Hepatic stellate cell (primary cell): ENCODE data around the gene NBPF3.
"Not testable (repeated sequence)": the region's sequence is repeated elsewhere in the genome, so short reads cannot be mapped to it uniquely, and the experiment has no call there.

Experiments
- DNase-seq: peaks from one replicate; pipeline ENCODE4 v3.0.0; 2011; ENCODE audit warnings: low spot score

NBPF3 gene, protein sequence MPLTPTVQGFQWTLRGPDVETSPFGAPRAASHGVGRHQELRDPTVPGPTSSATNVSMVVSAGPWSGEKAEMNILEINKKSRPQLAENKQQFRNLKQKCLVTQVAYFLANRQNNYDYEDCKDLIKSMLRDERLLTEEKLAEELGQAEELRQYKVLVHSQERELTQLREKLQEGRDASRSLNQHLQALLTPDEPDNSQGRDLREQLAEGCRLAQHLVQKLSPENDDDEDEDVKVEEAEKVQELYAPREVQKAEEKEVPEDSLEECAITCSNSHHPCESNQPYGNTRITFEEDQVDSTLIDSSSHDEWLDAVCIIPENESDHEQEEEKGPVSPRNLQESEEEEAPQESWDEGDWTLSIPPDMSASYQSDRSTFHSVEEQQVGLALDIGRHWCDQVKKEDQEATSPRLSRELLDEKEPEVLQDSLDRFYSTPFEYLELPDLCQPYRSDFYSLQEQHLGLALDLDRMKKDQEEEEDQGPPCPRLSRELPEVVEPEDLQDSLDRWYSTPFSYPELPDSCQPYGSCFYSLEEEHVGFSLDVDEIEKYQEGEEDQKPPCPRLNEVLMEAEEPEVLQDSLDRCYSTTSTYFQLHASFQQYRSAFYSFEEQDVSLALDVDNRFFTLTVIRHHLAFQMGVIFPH

DNA sequence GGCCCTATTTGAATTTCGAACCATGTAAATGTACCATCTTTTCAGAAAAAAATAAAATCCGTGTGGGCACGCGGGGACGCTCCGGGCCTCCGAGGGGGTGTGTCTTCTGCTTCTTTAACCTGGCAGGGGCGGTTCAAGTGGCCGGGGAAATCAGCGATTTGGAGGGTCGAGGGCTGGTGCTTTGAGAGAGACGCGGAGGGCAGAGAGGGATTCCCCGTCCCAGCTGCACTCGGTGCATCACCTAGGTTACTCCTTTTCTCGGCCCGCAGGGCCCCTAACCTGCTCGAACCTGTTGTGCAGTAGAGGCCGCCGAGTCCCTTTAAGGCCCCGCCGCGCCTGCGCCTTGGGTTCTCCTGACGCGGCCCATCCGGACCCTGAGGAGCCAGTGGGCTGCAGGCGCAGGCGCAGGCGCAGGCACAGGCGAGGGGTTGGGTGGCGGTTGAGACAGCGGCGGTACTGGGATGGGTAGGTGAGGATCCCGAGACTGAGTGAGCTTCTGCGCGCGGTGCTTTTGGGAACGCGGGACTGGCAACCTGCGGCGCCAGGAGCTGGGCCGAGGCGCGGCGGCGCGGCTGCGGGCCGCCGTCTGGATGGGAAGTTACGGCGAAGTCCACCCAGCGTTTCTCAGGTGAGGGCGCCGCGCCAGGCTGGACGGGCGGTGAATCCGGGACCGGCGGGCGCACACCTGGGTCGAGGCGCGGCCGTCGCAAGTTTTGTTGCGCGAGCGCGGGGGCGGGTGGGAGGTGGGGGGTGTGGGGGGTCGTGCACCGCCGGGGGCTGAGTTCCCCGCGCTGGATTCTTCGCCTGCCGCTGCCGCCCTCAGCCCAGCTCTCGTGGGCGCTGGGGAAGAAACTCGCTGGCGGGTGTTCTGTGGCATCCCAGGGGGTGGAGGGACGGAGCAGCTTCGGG is at the start of gene NBPF3:
Gene NBPF3, plus strand, starts transcription at position 417 of the 909 bp plus-strand sequence. CDS start 4,950 bp downstream, outside the sequence.
- peak; percentile 92 for DNase-seq

DNA sequence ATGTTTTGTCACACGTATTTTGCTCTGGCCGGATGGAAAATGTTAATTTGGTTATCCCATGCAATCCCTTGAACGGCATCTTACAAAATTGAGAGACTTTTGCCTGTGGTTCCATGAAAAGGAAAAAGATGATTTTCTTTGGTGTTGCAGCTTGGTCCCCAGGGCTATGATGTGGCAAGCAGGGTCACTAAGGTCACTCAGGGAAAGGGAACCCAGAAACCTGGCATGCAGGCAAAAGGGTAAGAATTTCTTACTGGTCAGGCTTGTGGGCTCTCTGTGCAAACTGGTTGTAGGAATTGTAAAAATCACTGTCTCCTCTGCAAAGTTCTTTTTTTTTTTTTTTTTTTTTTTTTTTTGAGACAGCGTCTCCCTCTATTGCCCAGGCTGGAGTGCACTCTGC is 48.4 kb upstream of the NBPF3 start:
- no peak for DNase-seq

DNA sequence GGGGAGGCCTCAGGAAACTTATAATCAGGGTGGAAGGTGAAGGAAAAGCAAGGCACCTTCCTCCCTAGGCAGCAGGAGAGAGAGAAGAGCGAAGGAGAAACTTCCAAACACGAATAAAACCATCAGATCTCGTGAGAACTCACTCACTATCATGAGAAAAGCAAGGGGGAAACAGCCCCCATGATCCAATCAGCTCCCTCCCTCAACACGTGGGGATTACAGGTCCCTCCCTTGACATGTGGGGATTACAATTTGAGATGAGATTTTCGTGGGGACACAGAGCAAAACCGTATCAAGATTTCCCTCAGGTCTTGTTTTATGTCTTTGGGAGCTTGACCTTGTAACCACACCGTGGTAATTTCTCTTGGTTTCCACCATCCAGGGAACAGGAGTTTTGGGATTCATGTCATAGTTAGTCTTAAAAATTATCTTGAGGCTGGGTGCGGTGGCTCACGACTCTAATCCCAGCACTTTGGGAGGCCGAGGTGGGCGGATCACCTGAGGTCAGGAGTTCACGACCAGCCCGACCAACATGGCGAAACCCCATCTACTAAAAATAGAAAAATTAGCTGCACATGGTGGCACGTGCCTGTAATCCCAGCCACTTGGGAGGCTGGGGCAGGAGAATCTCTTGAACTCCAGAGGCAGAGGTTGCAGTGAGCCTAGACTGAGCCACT is 47.2 kb upstream of the NBPF3 start:
- no peak for DNase-seq

DNA sequence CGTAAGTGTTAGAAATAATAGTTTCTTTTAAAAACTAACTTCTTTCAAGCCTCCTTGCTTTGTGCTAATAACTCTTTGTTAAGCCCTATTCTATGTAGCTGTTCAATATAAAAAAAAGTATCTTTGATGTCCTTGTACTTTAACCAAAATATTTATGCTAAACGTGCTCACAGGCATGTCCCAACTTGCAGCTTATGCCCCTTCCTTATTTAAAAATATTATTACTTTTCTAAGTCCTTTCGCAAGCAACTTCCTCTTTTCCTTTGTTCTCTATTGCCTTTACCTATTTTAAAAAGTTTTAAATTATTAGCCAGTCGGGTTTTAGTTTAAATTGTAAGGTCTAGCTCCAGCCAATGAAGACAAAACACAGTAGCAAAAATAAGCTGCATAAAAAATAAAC is 43.4 kb upstream of the NBPF3 start:
- DNase-seq: no peak

DNA sequence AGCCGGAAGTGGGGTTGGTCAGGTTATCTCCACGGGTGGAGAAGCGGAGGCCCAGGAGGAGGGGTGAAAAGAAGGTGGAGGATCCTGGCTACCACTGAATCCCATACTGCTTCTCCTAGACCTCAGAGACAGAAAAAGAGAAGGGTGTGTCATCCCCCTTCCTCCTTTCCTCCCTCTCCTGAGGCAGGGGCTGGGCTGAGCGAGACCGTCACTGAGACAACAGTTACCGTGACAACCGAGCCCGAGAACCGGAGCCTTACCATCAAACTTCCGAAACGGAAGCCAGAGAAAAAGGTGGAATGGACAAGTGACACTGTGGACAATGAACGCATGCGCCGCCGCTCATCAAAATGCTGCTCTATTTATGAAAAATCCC is 42.1 kb upstream of the NBPF3 start:
- no peak for DNase-seq

DNA sequence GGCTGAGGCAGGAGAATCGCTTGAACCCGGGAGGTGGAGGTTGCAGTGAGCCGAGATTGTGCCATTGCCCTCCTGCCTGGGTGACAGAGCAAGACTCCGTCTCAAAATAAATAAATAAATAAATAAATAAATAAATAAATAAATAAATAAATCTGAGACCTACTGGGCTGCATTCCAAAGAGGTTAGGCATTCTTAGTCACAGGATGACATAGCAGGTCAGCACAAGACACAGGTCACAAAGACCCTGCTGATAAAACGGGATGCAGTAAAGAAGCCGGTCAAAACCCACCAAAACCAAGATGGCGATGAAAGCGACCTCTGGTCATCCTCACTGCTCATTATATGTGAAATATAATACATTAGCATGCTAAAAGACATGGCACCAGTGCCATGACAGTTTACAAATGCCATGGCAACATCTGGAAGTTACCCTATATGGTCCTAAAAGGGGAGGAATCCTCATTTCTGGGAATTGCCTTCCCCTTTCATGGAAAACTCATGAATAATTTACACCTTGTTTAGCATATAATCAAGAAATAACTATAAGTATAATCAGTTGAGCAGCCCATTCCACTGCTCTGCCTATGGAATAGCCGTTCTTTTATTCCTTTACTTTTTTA is 38.1 kb upstream of the NBPF3 start:
- not testable (repeated sequence) for DNase-seq

DNA sequence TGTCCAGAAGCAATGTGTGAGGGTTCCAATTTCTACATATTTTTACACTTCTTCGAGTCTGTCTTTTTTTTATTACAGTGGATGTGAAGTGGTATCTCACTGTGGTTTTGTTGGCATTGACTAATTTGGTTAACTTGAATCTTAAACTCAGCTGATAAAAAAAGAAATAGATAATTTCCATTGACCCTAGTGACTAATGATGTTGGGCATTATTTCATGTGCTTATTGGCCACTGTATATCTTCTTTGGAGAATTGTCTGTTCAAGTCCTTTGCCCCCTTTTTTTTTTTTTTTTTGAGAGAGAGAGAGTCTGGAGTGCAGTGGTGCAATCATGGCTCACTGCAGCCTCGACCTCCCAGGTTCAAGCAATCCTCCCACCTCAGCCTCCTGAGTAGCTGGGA is 33.3 kb upstream of the NBPF3 start:
- DNase-seq: no peak

DNA sequence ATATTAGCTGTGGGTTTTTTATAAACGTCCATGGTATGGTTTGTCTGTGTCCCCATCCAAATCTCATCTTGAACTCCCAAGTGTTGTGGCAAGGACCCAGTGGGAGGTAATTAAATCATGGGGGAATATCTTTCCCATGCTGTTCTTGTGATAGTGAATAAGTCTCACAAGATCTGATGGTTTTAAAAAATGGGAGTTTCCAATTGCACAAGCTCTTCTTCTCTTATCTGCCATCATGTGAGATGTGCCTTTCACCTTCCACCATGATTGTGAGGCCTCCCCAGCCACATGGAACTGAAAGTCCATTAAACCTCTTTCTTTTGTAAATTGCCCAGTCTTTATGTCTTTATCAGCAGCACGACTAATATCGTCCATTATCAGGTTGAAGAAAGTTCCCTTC is 30.0 kb upstream of the NBPF3 start:
- not testable (repeated sequence) for DNase-seq

DNA sequence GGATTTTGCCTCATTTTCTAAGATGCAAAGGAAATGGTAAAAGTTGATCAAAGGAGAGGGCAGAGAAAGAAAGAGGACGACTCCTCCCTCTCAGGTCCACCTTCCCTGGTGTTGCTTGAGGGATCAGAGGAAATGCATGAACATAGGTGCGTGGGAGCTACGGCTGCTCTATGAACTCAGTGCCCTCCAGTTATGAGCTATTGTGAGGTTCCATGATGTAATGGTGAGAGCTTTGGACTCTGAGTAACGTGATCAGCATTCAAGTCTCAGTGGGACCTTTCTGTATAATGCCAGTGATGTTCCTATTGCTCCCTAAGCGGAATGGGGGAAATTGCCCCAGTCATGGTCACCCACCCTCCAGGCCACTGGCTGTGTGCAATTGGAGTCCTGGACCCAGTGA is 25.9 kb upstream of the NBPF3 start:
- no peak for DNase-seq

DNA sequence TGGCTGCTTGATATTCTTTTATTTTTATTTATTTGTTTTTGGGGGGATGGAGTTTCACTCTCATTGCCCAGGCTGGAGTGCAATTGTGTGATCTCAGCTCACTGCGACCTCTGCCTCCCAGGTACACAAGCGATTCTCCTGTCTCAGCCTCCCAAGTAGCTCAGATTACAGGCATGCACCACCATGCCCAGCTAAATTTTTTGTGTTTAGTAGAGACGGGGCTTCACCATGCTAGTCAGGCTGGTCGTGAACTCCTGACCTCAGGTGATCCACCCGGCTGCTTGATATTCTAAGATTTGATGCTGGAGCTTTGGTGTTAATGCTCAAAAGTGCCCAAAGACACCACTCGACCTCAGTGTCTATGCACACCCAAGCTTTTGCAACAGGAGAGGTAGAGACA is 19.6 kb upstream of the NBPF3 start:
- DNase-seq: not testable (repeated sequence)

DNA sequence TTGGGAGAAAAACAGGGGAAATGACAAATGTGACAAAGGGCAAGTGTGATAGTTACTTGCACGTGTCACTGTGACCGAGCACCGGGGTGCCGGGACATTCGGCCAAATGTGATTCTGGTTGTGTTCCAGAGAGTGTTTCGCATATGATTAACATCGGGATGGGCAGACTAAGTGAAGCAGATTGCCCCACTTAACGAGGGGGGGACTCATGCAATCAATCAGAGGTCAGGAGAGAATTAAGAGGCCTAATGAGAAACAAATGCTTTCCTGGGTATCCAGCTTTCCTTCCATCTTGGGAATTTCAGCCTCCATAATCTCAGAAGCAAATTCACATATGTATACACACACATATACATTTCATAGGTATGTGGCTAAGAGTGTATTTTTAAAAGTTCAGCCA is 18.6 kb upstream of the NBPF3 start:
- DNase-seq: not testable (repeated sequence)

DNA sequence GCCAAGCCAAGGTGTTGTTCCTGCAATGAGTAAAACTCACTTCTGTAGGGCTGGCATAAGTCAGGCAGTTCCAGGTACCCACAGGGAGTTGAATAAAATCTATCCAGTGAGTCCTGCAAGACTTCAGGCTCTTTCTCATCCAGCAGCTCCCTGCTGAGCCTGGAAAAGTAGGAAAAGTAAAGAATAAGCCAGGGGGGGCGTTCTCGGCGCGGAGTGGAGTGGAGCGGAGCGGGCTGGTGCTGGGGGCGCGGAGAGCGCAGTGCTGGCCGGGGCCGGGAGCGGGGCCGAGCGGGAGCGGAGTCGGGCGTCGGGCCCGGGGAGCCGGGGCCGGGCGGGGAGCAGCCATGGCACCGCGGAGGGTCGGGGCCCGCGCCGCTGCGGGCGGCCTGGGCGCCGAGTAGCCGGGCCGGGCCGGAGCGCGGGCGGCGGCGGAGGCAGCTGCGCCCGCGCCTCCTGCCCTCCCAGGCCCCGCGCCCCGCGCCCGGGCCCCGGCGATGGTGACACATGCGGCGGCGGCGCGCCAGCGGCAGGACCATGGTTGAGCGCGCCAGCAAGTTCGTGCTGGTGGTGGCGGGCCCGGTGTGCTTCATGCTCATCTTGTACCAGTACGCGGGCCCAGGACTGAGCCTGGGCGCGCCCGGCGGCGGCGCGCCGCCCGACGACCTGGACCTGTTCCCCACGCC is 12.0 kb upstream of the NBPF3 start:
- DNase-seq: not testable (repeated sequence)

DNA sequence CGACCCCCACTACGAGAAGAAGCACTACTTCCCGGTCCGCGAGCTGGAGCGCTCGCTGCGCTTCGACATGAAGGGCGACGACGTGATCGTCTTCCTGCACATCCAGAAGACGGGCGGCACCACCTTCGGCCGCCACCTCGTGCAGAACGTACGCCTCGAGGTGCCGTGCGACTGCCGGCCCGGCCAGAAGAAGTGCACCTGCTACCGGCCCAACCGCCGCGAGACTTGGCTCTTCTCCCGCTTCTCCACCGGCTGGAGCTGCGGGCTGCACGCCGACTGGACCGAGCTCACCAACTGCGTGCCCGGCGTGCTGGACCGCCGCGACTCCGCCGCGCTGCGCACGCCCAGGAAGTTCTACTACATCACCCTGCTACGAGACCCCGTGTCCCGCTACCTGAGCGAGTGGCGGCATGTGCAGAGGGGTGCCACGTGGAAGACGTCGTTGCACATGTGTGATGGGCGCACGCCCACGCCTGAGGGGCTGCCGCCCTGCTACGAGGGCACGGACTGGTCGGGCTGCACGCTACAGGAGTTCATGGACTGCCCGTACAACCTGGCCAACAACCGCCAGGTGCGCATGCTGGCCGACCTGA is 11.4 kb upstream of the NBPF3 start:
- DNase-seq: not testable (repeated sequence)

DNA sequence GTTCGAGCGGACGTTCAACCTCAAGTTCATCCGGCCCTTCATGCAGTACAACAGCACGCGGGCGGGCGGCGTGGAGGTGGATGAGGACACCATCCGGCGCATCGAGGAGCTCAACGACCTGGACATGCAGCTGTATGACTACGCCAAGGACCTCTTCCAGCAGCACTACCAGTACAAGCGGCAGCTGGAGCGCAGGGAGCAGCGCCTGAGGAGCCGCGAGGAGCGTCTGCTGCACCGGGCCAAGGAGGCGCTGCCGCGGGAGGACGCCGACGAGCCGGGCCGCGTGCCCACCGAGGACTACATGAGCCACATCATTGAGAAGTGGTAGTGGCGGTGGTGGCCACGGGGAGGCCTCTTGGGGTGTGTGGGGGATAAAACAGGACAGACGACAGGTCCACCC is 10.7 kb upstream of the NBPF3 start:
- not testable (repeated sequence) for DNase-seq

DNA sequence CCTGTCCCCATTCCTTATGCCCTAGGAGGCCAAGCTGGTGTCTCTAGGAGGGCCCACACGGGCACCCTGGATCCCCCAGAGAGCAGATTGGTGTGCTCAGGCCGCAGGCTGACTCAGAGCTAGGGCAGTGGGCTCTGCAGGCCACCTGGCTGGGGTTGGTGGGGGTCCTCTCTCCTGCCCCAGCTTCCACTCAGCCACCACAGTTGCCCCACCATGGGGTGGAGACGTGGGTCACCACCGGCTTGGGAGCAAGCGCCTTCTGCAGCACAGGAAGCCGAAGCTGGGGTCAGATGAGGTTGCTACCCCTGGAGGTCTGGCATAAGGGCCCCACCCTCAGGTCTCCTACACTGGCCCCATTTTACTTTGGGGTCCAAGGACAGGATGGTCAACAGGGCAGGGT is 9.1 kb upstream of the NBPF3 start:
- DNase-seq: not testable (repeated sequence)

DNA sequence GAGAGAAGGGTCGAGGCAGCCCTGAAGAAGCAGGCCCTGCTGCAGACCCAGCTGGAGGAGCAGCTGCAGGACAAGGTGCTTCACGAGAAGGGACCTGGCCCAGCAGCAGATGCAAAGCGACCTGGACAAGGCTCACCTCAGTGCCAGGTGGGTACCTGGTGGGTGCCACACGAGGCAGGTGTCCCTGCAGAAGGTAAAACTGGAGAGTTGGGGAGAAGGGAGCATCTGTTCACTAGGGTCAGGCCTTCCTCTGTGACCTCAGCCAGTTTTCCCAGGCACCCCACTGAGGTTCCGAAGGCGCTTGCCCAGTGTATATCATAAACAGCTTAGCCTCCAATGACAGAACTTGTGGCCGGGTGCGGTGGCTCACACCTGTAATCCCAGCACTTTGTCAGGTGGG is 5.5 kb upstream of the NBPF3 start:
- DNase-seq: no peak

DNA sequence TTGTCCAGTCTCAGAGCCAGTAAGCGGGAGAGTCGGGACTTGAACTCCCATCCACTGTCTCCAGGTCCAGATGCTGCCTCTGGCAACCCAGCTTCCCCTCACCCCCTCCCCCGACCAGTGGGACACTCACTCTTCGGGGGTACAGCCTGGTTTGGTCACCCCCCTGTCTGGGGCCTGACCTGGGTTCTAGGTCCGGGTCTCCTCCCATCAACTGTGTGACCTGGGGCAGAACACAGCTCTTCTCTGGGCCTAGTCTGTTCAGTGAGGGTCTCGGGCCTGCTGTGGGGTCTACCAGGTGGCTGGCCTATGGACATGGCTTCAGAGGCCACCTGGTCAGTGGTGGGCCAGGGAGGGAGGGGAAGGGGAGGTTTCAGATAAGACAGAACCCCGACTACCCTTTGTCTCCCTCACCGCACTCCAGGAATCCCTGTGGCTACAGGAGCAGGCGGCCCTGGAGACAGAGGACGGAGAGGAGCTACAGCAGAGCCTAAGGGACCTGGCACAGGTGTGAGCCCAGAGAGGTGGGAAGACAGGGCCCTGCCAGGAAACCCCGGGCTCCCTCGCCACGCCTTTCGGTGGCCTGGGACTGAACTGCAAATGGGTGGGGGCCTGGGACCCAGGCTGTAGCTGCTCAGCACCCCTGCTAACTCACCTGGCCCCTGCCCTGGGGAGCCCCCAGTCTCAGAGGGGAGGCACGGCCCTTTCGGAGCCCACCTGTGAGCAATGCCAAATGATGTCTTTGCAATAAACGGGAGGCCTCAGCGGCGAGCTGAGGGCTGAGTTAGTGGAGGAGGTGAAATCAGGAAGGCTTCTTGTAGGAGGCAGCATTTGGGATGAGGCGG is 4.1 kb upstream of the NBPF3 start:
- no peak for DNase-seq

DNA sequence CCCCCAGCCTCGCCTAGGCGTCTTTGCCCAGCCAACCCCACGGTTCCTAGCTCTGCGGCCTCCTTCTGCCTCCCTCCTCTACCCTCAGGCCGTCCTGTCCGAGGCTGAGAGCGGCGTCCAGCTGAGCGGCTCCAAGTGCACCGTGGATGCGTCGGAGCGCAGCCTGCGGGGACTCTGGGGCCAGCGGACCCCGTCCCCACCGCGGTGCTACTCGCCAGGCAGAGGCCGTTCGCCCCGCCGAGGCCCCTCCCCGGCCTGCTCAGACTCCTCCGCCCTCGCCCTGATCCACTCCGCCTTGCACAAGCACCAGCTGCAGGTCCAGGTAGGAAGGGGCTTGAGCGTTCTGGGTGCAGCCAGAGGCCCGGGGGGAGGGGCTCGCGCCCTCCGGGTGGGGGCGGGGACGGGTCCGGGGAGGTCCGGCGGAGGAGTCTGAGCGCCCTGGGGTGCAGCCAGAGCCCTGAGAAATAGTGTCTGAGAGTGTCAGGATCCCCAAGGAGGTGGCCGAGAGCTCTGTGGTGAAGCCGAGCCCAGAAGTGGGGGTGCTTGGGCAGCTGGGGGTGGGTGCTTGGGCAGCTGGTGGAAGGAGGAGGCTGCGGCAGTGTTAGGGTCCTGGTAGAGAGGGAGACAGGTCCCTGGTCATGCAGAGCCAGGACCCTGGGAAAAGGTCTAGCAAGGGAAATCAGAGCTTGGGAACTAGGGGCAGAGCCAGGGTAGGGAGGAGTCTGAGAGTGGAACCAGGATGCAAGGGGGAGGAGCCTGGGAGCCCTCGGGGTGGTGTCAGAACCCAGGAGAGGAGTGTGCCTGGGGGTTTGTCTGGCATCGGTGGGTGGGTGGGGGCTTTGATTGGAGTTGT is 3.2 kb upstream of the NBPF3 start:
- no peak for DNase-seq

DNA sequence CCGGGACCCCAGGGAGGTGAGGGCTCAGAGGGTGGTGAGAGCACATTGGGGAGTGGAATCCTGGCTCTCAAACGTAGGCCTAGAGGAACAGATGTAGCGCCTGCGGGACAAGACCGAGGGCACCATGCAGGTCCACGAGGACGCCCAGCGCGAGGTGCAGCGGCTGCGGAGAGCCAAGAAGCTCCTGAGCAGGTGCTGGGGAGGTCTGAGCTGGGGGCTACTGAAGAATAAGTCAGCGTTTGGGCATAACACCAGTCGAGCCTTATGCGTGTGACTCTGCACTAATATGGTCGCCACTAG is 2.6 kb upstream of the NBPF3 start:
- no peak for DNase-seq
